ENCODE results near the gene SNX5.

SNX5 gene

GRCh38 chr20:17998446-17998845 lies 29.9 kb upstream of the SNX5 start:
- H3K36me3 ChIP-seq (ENCODE audit: low read length), result no peaks in the 10 kb centered on the region
- TF ChIP-seq EZH2phosphoT487 (conservative IDR thresholded peaks at IDR 0.05; ENCODE audit: low read length) (no peak), CTCF (IDR thresholded peaks at IDR 0.05; ENCODE audit: insufficient read depth, low read length, poor library complexity, severe bottlenecking) (no peak)
- no peak overlapping the region for H3K9ac ChIP-seq (ENCODE audit: low read length)
- H3F3A ChIP-seq (ENCODE audit: insufficient read depth), result no peaks in the 10 kb centered on the region
- no peaks in the 10 kb centered on the region for H3K9me2 ChIP-seq (replicated peaks; ENCODE audit: insufficient read depth, low read length)
- no peaks in the 10 kb centered on the region for H4K20me1 ChIP-seq (ENCODE audit: low read depth, low read length)
- no peaks in the 10 kb centered on the region for H3K79me2 ChIP-seq (ENCODE audit: insufficient read depth, low read length)
- no peaks in the 10 kb centered on the region for H3K27me3 ChIP-seq (ENCODE audit: low read length)
- H3K9me3 ChIP-seq (ENCODE audit: insufficient read depth, low read length), result no peaks in the 10 kb centered on the region
- H3K4me2 ChIP-seq (ENCODE audit: low read depth, low read length, poor library complexity, severe bottlenecking), result no peak overlapping the region
- H3K27ac ChIP-seq (ENCODE audit: low read depth, low read length), result no peak overlapping the region
- no peak overlapping the region for H2AFZ ChIP-seq (ENCODE audit: low read depth, low read length, severe bottlenecking)
- H3K4me3 ChIP-seq (ENCODE audit: insufficient read depth, low read length, poor library complexity, severe bottlenecking), result no peak overlapping the region

GRCh38 chr20:17995967-17996819 lies 27.6 kb upstream of the SNX5 start:
- Histone ChIP-seq H4K20me1 (ENCODE audit: low read depth, low read length) (no peaks in the 10 kb centered on the region), H3K27ac (ENCODE audit: low read depth, low read length) (no peak overlapping the region), H3F3A (ENCODE audit: insufficient read depth) (0 out of 2 replicates have a peak, but pooled peaks cover 7% of the 10 kb centered on the region), H3K27me3 (ENCODE audit: low read length) (no peaks in the 10 kb centered on the region), H3K4me2 (ENCODE audit: low read depth, low read length, poor library complexity, severe bottlenecking) (no peak overlapping the region), H3K9me3 (ENCODE audit: insufficient read depth, low read length) (no peaks in the 10 kb centered on the region), H3K9ac (ENCODE audit: low read length) (no peak overlapping the region), H2AFZ (ENCODE audit: low read depth, low read length, severe bottlenecking) (no peak overlapping the region), H3K36me3 (ENCODE audit: low read length) (no peaks in the 10 kb centered on the region), H3K4me3 (ENCODE audit: insufficient read depth, low read length, poor library complexity, severe bottlenecking) (no peak overlapping the region), H3K79me2 (ENCODE audit: insufficient read depth, low read length) (no peaks in the 10 kb centered on the region), H3K9me2 (replicated peaks; ENCODE audit: insufficient read depth, low read length) (no peaks in the 10 kb centered on the region)
- TF ChIP-seq EZH2phosphoT487 (conservative IDR thresholded peaks at IDR 0.05; ENCODE audit: low read length) (no peak), CTCF (IDR thresholded peaks at IDR 0.05; ENCODE audit: insufficient read depth, low read length, poor library complexity, severe bottlenecking) (peak; percentile 92)

GRCh38 chr20:17993546-17993945 lies 25.0 kb upstream of the SNX5 start:
- no peak for TF ChIP-seq EZH2phosphoT487 (conservative IDR thresholded peaks at IDR 0.05; ENCODE audit: low read length)
- no peak for TF ChIP-seq CTCF (IDR thresholded peaks at IDR 0.05; ENCODE audit: insufficient read depth, low read length, poor library complexity, severe bottlenecking)
- no peak overlapping the region for H2AFZ ChIP-seq (ENCODE audit: low read depth, low read length, severe bottlenecking)
- no peaks in the 10 kb centered on the region for H3K9me3 ChIP-seq (ENCODE audit: insufficient read depth, low read length)
- no peaks in the 10 kb centered on the region; the same call in 1 of the 2 replicates for H3K79me2 ChIP-seq (ENCODE audit: insufficient read depth, low read length)
- H3K9ac ChIP-seq (ENCODE audit: low read length), result no peak overlapping the region
- H3K4me3 ChIP-seq (ENCODE audit: insufficient read depth, low read length, poor library complexity, severe bottlenecking), result no peak overlapping the region
- peaks cover 10% of the 10 kb centered on the region; the same call in 1 of the 2 replicates for H3F3A ChIP-seq (ENCODE audit: insufficient read depth)
- no peaks in the 10 kb centered on the region for H4K20me1 ChIP-seq (ENCODE audit: low read depth, low read length)
- H3K9me2 ChIP-seq (replicated peaks; ENCODE audit: insufficient read depth, low read length), result no peaks in the 10 kb centered on the region
- H3K27me3 ChIP-seq (ENCODE audit: low read length), result no peaks in the 10 kb centered on the region
- H3K36me3 ChIP-seq (ENCODE audit: low read length), result peaks cover 12% of the 10 kb centered on the region
- H3K27ac ChIP-seq (ENCODE audit: low read depth, low read length), result no peak overlapping the region
- H3K4me2 ChIP-seq (ENCODE audit: low read depth, low read length, poor library complexity, severe bottlenecking), result no peak overlapping the region

Data from SU-DHL-6 (cell line).